HEK293T (cell line): Measurements from ENCODE around the gene CCDC142.

Source experiments
- ARNT ChIP-seq: fragments of 450-650 bp; IDR thresholded peaks from 2 replicates; pipeline ENCODE4 v1.6.1; 2017; ENCODE audit warnings: mild to moderate bottlenecking
- BHLHE40 ChIP-seq: fragments of 450-650 bp; IDR thresholded peaks from 2 replicates; pipeline ENCODE4 v1.6.1; 2016; ENCODE audit warnings: mild to moderate bottlenecking, moderate library complexity, borderline replicate concordance
- ELF4 ChIP-seq: fragments of 450-650 bp; IDR thresholded peaks from 2 replicates; pipeline ENCODE4 v1.6.1; 2017; ENCODE audit warnings: antibody characterized with exemption
- FOXA1 ChIP-seq: fragments of 450-650 bp; IDR thresholded peaks from 2 replicates; pipeline ENCODE4 v1.6.1; 2016; ENCODE audit warnings: mild to moderate bottlenecking
- FOXK2 ChIP-seq: fragments of 450-650 bp; IDR thresholded peaks from 2 replicates; pipeline ENCODE4 v1.6.1; 2016; ENCODE audit warnings: mild to moderate bottlenecking
- FOXM1 ChIP-seq: fragments of 450-650 bp; IDR thresholded peaks from 2 replicates; pipeline ENCODE4 v1.6.1; 2017; ENCODE audit warnings: mild to moderate bottlenecking, borderline replicate concordance
- HDGF ChIP-seq: fragments of 450-650 bp; IDR thresholded peaks from 2 replicates; pipeline ENCODE4 v1.6.1; 2017; ENCODE audit warnings: antibody characterized with exemption, borderline replicate concordance
- L3MBTL2 ChIP-seq: fragments of 450-650 bp; conservative IDR thresholded peaks from 2 replicates; pipeline ENCODE4 v1.6.1; 2016; ENCODE audit warnings: mild to moderate bottlenecking
- NFRKB ChIP-seq: fragments of 450-650 bp; IDR thresholded peaks from 2 replicates; pipeline ENCODE4 v1.6.1; 2016; ENCODE audit warnings: mild to moderate bottlenecking, moderate library complexity
- SUZ12 ChIP-seq: fragments of 450-650 bp; IDR thresholded peaks from 2 replicates; pipeline ENCODE4 v1.6.1; 2016; ENCODE audit warnings: mild to moderate bottlenecking
- TARDBP ChIP-seq: fragments of 450-650 bp; IDR thresholded peaks from 2 replicates; pipeline ENCODE4 v1.6.1; 2016
- ZNF384 ChIP-seq: fragments of 450-650 bp; IDR thresholded peaks from 2 replicates; pipeline ENCODE4 v1.6.1; 2016

DNA sequence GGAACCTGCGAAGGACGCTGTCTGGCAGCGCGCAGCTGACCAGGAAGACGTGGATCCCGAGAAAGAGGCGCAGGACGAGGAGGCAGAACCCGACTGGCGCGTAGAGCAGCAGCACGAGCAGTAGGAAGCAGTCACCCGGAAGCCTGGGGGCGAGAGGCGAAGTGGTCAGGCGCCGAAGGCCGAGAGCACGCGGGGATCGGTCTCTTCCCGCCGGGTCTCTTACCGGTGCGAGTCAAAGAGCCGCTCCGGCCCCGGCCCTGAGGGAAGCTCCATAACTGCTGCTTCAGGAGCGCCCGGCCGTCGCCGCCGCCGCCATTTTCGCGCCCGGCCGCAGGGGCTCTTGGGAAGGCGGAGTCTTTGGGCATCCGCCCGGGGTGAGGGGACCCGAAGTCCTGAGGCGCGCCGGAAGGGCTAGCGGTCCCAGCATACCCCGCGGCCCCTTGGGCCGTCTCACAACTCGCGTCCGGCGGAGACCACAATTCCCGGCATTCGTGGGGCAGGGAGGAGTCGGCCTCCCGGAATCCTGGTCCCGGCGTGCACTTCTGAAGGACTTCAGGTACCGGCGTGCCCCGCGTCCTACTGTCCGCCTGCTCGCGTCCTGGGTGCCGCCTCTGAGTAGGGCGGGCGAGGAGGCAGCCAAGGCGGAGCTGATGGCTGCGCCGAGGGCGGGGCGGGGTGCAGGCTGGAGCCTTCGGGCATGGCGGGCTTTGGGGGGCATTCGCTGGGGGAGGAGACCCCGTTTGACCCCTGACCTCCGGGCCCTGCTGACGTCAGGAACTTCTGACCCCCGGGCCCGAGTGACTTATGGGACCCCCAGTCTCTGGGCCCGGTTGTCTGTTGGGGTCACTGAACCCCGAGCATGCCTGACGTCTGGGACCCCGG is 46.8 kb upstream of the CCDC142 start, which contains the start of the genes AUP1 and HTRA2:
- TF ChIP-seq TARDBP (no peak), SUZ12 (no peak; the same call in 1 of the 2 replicates), FOXM1 (no peak), HDGF (0 out of 2 replicates have a peak, but pooled peaks have one; percentile 42), ARNT (no peak), ZNF384 (no peak), FOXA1 (no peak), ELF4 (peak; percentile 79), NFRKB (no peak), BHLHE40 (no peak), L3MBTL2 (peak; percentile 57; the same call in 1 of the 2 replicates), FOXK2 (no peak)
